ENCODE results near the gene GPR78. TPM values are rescaled to one million over a fixed set of nuclear protein-coding genes. Genes with fewer than 3 reads are reported as not detected.

The GPR78 gene
- total and polyA plus RNA-seq, 2 of the 13 experiments (the other 11 are each of a cell fraction or from before 2014, with no cell fraction given): 0.01 to 0.07 TPM

DNA sequence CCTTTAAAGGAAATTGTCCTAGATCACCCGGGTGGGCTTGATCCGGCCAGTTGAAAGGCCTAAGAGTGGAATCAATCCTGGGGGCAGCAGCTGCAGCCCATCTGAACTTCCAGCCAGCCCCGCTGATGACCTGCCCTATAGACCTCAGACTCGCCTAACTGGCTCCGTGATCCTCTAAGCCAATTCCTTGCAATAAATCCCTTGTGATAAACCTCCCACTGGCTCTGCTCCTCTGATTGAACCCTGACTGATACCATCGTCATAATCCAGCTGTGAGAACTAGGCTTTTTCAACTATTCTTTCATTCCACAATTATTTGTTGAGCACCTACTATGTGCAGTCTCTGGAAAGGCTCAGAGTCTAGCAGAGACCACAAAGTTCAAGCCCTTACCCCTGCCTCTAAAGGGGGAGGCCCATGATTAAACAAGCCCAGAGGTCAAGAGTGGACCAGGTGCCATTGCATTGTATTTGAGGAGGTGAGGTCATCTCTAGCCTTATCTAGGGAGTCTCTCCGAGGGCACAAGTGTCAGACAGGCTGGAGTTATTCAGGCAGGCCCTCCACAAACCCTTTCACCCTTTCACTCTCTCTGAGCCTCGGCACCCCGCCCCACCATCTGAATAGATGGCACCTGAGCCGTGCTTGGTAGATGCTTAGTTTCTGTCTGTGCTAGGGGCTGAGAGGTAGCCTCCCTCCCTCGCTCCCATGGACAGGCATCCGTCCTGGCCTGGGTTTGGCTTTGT lies 20.5 kb upstream of the GPR78 start (continued):
- TF ChIP-seq, protein P1, sequence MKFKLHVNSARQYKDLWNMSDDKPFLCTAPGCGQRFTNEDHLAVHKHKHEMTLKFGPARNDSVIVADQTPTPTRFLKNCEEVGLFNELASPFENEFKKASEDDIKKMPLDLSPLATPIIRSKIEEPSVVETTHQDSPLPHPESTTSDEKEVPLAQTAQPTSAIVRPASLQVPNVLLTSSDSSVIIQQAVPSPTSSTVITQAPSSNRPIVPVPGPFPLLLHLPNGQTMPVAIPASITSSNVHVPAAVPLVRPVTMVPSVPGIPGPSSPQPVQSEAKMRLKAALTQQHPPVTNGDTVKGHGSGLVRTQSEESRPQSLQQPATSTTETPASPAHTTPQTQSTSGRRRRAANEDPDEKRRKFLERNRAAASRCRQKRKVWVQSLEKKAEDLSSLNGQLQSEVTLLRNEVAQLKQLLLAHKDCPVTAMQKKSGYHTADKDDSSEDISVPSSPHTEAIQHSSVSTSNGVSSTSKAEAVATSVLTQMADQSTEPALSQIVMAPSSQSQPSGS (CRISPR knock-in tag; IDR thresholded peaks at IDR 0.05): no peak
- TF ChIP-seq, protein P2, sequence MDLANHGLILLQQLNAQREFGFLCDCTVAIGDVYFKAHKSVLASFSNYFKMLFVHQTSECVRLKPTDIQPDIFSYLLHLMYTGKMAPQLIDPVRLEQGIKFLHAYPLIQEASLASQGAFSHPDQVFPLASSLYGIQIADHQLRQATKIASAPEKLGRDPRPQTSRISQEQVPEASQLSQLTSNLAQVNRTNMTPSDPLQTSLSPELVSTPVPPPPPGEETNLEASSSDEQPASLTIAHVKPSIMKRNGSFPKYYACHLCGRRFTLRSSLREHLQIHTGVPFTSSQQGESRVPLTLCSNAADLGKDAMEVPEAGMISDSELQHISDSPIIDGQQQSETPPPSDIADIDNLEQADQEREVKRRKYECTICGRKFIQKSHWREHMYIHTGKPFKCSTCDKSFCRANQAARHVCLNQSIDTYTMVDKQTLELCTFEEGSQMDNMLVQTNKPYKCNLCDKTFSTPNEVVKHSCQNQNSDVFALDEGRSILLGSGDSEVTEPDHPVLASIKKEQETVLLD (CRISPR knock-in tag; IDR thresholded peaks at IDR 0.05; ENCODE audit: low read depth): no peak
- TF ChIP-seq, protein P3, sequence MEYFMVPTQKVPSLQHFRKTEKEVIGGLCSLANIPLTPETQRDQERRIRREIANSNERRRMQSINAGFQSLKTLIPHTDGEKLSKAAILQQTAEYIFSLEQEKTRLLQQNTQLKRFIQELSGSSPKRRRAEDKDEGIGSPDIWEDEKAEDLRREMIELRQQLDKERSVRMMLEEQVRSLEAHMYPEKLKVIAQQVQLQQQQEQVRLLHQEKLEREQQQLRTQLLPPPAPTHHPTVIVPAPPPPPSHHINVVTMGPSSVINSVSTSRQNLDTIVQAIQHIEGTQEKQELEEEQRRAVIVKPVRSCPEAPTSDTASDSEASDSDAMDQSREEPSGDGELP (IDR thresholded peaks at IDR 0.05; ENCODE audit: borderline replicate concordance, low read depth): no peak
- TF ChIP-seq ZNF441 (CRISPR knock-in tag; IDR thresholded peaks at IDR 0.05; ENCODE audit: borderline replicate concordance): no peak
- TF ChIP-seq SOX5 (CRISPR knock-in tag; IDR thresholded peaks at IDR 0.05; ENCODE audit: borderline replicate concordance): no peak
- TF ChIP-seq SP5 (CRISPR knock-in tag; IDR thresholded peaks at IDR 0.05; ENCODE audit: borderline replicate concordance, low read depth): no peak
- TF ChIP-seq, protein P4, sequence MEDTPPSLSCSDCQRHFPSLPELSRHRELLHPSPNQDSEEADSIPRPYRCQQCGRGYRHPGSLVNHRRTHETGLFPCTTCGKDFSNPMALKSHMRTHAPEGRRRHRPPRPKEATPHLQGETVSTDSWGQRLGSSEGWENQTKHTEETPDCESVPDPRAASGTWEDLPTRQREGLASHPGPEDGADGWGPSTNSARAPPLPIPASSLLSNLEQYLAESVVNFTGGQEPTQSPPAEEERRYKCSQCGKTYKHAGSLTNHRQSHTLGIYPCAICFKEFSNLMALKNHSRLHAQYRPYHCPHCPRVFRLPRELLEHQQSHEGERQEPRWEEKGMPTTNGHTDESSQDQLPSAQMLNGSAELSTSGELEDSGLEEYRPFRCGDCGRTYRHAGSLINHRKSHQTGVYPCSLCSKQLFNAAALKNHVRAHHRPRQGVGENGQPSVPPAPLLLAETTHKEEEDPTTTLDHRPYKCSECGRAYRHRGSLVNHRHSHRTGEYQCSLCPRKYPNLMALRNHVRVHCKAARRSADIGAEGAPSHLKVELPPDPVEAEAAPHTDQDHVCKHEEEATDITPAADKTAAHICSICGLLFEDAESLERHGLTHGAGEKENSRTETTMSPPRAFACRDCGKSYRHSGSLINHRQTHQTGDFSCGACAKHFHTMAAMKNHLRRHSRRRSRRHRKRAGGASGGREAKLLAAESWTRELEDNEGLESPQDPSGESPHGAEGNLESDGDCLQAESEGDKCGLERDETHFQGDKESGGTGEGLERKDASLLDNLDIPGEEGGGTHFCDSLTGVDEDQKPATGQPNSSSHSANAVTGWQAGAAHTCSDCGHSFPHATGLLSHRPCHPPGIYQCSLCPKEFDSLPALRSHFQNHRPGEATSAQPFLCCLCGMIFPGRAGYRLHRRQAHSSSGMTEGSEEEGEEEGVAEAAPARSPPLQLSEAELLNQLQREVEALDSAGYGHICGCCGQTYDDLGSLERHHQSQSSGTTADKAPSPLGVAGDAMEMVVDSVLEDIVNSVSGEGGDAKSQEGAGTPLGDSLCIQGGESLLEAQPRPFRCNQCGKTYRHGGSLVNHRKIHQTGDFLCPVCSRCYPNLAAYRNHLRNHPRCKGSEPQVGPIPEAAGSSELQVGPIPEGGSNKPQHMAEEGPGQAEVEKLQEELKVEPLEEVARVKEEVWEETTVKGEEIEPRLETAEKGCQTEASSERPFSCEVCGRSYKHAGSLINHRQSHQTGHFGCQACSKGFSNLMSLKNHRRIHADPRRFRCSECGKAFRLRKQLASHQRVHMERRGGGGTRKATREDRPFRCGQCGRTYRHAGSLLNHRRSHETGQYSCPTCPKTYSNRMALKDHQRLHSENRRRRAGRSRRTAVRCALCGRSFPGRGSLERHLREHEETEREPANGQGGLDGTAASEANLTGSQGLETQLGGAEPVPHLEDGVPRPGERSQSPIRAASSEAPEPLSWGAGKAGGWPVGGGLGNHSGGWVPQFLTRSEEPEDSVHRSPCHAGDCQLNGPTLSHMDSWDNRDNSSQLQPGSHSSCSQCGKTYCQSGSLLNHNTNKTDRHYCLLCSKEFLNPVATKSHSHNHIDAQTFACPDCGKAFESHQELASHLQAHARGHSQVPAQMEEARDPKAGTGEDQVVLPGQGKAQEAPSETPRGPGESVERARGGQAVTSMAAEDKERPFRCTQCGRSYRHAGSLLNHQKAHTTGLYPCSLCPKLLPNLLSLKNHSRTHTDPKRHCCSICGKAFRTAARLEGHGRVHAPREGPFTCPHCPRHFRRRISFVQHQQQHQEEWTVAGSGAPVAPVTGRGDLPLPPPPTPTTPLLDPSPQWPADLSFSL (CRISPR knock-in tag; IDR thresholded peaks at IDR 0.05): no peak
